Kidney capillary endothelial cell (primary cell): ENCODE measurements around the gene GULP1.
A peak's percentile ranks its signal among the peaks of the same experiment; 100 is the strongest.
"Not testable (repeated sequence)": the region's sequence is repeated elsewhere in the genome, so short reads cannot be mapped to it uniquely, and the experiment has no call there.

Experiments
- DNase-seq: peaks from one replicate; pipeline ENCODE4 v3.0.0-alpha.2; 2018; ENCODE audit warnings: low spot score

Gene GULP1, protein sequence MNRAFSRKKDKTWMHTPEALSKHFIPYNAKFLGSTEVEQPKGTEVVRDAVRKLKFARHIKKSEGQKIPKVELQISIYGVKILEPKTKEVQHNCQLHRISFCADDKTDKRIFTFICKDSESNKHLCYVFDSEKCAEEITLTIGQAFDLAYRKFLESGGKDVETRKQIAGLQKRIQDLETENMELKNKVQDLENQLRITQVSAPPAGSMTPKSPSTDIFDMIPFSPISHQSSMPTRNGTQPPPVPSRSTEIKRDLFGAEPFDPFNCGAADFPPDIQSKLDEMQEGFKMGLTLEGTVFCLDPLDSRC

GRCh38 chr2:188291617-188292347, at the start of gene GULP1:
GULP1 (plus strand) TSS chr2:188291874; CDS start chr2:188477703, 185,829 bp downstream.
- peak; percentile 60 for DNase-seq

DNA sequence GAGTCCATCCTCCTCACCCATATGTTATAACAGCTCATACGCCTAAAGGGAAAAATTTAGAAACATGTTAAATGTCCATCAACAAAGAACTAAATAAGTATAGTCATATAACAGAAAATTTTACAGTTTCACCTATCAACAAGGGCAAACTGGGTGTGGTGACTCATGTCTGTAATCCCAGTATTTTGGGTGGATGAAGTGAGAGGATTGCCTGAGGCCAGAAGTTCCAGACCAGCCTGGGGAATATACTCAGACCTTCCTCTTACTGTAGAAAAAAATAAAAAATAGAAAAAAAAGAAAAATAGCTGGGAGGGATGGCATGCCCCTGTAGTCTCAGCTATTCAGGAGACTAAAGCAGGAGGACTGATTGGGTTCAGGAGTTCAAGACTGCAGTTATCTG, 48.3 kb upstream of the GULP1 start:
- no peak for DNase-seq

DNA sequence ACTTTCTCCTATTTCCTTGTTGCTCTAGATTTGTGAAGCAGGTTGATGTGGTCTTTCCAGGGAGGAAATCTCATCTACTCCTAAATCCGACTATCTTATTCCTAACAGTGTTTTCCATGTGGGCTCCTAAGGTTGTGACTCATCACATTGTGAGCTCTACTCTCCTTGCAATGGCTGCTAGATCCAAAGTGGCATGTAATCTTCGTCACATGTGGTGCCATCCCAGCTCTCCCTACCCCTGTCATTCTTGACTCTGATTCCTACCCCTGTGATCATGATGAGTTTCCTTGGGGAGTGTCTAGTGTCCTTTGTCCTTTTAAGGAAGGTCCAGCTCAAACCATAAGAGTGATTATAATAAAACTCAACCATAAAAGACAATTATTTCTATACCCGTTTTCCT, 47.3 kb upstream of the GULP1 start:
- DNase-seq, result no peak

- no peak for DNase-seq
Observed at GRCh38 chr2:188245230-188245629, 46.4 kb upstream of the GULP1 start.

- no peak for DNase-seq
Observed at GRCh38 chr2:188248513-188248912, 43.2 kb upstream of the GULP1 start.

DNA sequence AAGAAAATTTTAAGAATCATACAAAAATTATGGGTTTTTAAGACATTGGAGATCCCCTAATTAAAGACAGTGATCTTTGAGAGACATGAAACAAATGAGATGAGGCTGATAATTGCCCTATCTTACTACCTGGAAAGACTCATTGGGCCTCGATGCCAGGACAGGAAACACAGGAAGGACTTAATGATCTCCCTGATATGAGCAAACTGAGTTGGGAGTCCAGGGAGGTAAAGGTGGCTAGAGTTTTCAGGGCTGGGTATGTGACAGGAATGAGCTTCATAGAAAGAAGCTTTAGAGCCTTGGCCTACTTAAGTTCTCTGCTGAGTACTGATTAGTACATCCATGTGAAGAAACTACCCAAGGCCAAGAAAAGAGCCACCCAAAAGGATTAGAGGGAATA, 40.6 kb upstream of the GULP1 start:
- no peak for DNase-seq

- DNase-seq, result no peak
Observed at GRCh38 chr2:188256420-188256819, 35.3 kb upstream of the GULP1 start.

DNA sequence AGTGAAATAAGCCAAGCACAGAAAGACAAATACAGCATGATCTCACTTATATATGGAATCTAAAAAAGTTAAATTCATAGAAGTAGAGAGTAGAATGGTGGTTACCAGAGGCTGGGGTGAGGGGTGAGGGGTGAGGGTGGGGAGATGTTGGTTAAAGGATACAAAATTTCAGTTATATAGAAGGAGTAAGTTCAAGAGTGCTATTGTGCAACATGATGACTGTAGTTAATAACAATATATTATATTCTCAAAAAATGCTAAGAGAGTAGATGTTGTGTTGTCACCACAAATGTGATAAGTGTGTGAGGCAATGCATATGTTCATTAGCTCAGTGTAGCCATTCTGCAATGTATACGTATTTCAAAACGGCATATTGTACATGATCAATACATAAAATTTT, 26.4 kb upstream of the GULP1 start:
- no peak for DNase-seq

DNA sequence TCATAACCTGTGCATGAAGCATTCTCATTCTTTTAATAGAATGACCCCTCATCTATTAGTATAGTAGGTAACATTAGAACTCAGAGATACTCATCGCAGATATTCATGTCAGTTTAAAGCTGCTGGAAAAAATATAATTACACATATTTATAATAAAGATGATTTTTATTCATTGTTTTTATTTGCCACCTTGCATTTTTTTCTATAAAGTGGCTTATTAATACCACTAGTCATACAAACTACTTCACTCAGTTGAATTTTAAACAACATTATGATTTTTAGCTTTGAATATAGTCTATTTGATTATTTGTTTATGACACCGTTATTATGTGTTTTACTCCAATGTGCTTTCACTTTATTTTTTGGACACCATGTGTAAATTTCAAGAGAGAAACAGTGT, 23.9 kb upstream of the GULP1 start:
- DNase-seq, result no peak

GRCh38 chr2:188269004-188269403, 22.7 kb upstream of the GULP1 start:
- no peak for DNase-seq

GRCh38 chr2:188272121-188272520, 19.6 kb upstream of the GULP1 start:
- no peak for DNase-seq

GRCh38 chr2:188274274-188274673, 17.4 kb upstream of the GULP1 start:
- DNase-seq, result no peak

DNA sequence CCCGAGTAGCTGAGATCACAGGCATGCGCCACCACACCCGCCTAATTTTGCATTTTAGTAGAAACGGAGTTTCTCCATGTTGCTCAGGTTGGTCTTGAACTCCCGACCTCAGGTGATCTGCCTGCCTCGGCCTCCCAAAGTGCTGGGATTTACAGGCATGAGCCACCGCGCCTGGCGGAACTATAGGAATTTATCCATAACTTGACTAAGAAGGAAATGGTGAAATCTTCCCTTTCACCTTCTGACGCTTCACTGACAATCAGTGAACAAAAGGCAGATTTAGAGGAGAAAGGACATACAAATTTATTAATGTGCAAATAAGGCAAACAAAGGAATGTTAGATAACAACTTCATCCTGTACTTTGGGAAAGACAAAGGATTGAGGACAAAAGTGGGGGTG, 15.4 kb upstream of the GULP1 start:
- DNase-seq, result no peak

DNA sequence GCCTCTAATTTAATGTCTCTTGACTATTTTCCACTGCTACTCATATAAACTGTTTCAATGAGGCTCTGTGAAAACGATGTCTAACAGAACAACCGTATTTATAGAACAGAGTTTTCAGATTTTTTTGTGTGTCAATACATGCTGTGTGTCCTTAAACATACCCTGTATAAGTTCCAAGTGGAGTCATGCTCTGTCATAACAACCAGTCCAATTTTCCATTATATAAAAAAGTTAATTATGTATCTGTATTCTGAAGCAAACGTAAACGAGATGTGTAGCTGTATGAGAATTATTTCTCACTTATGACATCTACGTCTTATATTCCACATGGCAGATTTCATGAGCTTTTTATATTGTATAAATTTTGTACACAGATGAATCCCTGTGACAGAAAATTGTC, 13.9 kb upstream of the GULP1 start:
- DNase-seq, result no peak

GRCh38 chr2:188278388-188279092, 13.1 kb upstream of the GULP1 start:
- no peak for DNase-seq

DNA sequence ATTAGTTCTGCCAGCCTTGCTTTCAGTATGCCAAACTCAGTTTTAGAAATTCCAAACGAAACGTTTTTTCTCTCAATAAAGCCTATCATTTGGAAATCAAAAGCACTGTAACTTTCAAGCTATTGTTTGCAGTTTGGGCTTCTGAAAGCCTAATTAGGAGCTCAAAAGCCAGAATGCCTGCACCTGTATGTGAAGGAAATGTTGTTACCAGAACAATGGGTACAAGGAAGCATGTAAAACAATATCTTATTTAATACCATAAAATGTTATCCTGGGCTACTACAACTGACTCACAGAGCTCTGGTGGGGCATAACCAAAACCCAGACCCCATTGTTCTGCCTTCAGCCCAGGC, 12.6 kb upstream of the GULP1 start:
- DNase-seq, result no peak

DNA sequence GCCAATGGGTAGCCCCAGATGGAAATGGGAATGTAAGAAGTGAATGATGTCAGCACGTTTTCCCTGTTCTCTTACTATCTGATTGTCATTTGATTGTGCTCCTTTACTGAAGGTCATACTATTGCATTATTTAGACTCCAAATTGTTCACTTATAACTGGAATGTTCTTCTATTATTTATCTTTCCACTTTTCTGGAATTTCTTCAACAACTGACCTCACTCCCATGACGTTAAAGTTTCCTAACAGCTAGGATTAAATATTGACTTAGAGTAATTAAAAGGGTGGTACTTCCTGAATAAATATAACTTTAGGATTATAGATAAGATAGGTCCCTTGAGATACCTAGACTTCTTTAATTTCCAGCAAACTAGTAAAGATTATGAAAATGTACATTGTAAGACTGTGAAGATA, 10.9 kb upstream of the GULP1 start:
- no peak for DNase-seq

- no peak for DNase-seq
Observed at GRCh38 chr2:188282907-188283306, 8.8 kb upstream of the GULP1 start.

DNA sequence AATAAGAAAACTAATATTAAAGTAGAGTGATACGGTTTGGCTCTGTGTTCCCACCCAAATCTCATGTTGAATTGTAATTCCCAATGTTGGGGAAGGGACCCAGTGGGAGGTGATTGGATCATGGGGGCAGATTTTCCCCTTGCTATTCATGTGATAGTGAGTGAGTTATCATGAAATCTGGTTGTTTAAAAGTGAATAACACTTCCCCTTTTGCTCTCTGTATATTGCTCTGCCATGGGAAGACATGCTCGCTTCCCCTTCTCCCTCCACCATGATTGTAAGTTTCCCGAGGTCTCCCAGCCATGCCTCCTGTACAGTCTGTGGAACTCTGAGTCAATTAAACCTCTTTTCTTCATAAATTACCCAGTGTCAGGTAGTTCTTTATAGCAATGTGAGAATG, 7.4 kb upstream of the GULP1 start:
- not testable (repeated sequence) for DNase-seq

DNA sequence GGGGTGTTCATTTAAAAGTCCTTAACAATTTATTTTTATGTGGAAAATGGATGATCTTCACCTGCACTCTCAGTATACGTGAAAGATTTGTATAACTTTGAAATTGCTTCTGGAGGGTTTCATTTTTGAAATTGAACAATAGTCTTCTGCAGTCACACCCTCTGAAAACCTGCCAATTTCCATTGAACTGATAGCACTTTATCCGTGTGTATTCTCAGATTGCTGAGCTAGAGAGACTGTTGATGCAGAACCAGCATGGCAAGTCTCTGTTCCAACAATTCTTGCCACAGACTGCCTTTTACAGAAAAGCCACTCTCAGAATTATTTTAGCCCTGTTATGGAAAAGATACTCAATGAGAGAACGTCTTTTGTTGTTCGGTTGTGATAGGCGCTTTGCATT, 6.6 kb upstream of the GULP1 start:
- DNase-seq, result no peak

- DNase-seq, result no peak
Observed at GRCh38 chr2:188285774-188286173, 5.9 kb upstream of the GULP1 start.

DNA sequence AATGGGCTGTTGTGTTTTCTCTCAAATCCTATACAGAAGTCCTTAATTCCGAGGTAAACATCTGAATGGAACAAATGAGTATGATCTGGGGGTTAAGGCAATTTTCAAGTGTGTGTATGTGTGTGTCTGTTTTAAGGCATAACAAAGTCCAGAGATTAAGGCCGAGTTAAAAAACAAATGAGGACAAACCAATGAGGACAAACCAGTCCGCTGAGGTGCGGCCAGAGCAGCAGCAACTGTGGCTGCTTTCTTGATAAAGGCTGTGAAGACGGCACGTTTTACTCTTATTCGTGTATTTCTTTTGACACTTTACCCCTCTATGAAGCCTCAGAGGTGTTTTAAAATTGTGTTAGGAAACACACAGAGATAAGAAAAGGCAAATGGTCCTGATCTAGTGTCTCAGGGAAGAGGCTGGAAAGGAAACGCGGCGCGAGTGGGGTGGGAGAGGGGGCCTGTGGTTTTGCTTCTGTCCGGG, 495 bp upstream of the GULP1 start:
- DNase-seq, result peak; percentile 23
